Pancreas (tissue), 10 donors: ENCODE data around the gene OSER1. TPM values are rescaled to one million over a fixed set of nuclear protein-coding genes. Genes with fewer than 3 reads are reported as not detected.
"Not testable (repeated sequence)": the region's sequence is repeated elsewhere in the genome, so short reads cannot be mapped to it uniquely, and the experiment has no call there.

Experiments used
- ATAC-seq, 4 donors: fragments of 200-7000 bp; cut with Tn5 transposase; one replicate each; pipeline versions ENCODE4 v1.8.0 to v1.9.1; 2020; ENCODE audit warnings: mild to moderate bottlenecking in 4 of 4, moderate library complexity in 4 of 4
- DNase-seq, 6 donors: peaks; one replicate each; pipeline ENCODE4 v3.0.0-alpha.2; 2020
- FAIRE-seq: peaks from 2 replicates; lab custom pipeline; 2012; peaks lifted over from hg19 to GRCh38; lab: Jason Lieb, UNC
- H3K27ac ChIP-seq, 4 donors: fragments of 200-600 bp; sonication (generic); 1 replicate in 3 of 4; 2 replicates in 1 of 4; pipeline versions ENCODE4 v1.5.0 to v1.8.0; 2020
- H3K27me3 ChIP-seq, 4 donors: fragments of 200-600 bp; one replicate each; pipeline ENCODE4 v1.8.0; 2021
- H3K36me3 ChIP-seq, 3 donors: fragments of 200-600 bp; sonication (generic) in 1 of 3; one replicate each; pipeline versions ENCODE4 v1.5.0 to v1.8.0; 2020 to 2021
- H3K4me1 ChIP-seq, 3 donors: fragments of 200-600 bp; one replicate each; pipeline ENCODE4 v1.8.0; 2021
- H3K4me3 ChIP-seq, 4 donors: fragments of 200-600 bp; sonication (generic) in 2 of 4; one replicate each; pipeline versions ENCODE4 v1.5.0 to v1.8.0; 2020 to 2021
- H3K9me3 ChIP-seq, 4 donors: fragments of 200-600 bp; one replicate each; pipeline ENCODE4 v1.8.0; 2021
- WGBS, 2 donors: extraction: QIAGEN DNeasy Blood & Tissue Kit; methylation state at CpG; one replicate each; pipeline ENCODE4 v1.1.7; 2013; 5-methylcytosine and 5-hydroxymethylcytosine counted together
- intact Hi-C, 3 donors: fragments of 100-400 bp; cut with DNase I; formaldehyde crosslinking; loops; one replicate each; pipeline versions ENCODE4 v1.11.1 to v1.14.2; 2022
- polyA plus RNA-seq, 2 donors: library from polyadenylated mRNA; stranded (reverse); fragments of 200-250 nt; gene quantifications; one replicate each; pipeline ENCODE4 v1.2.3, GENCODE V29; 2013
- total RNA-seq, 6 donors: library from RNA; stranded (reverse); fragmentation: NEBNext Ultra II Directional in 4 of 6; extraction: Animal tissue kit (Norgen Biotek cat#: 25700) in 4 of 6; gene quantifications; one replicate each; pipeline versions ENCODE4 v1.2.1 to v1.2.4, GENCODE V29; 2021 to 2023
- TF ChIP-seq, protein P1 (sequence below), 4 donors: fragments of 200-600 bp; sonication (generic) in 3 of 4; IDR thresholded peaks; one replicate each; pipeline versions ENCODE4 v1.5.0 to v1.8.0; 2021; ENCODE audit warnings: antibody characterized with exemption in 4 of 4
- donor health status: healthy with polysubstance abuse.
- donor health status: DM: no; HTN: no; CAD: no; lungs with moderate emphysema.
- donor health status: DM: no; HTN: no; CAD: no.
- donor health status: control.
- donor health status: control.
- donor health status: Bipolar disorder and iron deficiency.
- donor health status: DM: yes; HTN: yes; CAD: no.
- donor health status: DM: no; HTN: no; CAD: no.
- donor health status: DM: no; HTN: no; CAD: no.
- donor health status: DM: yes; HTN: yes; CAD: no.

OSER1 gene
- total and polyA plus RNA-seq, 8 donors: 8.0 to 17.6 (median 11.1) TPM

DNA sequence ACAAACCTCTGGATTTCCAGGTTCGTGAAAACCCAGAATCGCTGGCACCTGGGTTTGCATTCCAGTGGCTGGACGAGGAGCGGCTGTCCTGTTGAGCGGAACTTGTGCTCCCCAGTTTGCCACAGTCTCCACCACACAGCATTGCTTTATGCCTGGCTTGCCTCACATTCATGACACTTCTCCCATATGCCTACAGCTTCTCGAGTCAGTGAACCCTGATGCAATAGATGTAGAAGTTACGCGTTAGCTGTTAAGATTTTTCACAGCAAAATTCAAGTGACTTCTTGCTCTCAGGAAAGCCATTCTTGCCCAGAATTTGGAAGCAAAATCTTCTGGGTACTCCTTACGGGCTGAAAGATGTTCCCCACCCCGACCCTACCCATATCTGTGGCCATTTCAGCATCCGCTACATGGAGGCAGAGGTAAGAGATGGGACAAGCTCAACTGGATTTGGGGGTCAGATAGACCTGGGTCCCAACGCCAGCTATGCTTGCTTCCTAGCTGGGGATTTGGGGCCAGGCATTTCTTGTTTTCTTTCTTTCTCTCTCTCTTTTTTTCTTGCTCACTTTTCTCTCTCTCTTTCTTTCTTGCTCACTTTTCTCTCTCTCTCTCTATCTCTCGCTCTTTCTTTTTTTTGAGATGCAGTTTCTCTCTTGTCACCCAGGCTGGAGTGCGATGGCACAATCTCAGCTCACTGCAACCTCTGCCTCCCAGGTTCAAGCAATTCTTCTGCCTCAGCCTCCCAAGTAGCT is 24.2 kb upstream of the OSER1 start:
- intact Hi-C loops: no loop called here
- 91 to 92% methylated on average over 14 of the region's 14 CpGs for WGBS, 2 donors
- FAIRE-seq: no peak

DNA sequence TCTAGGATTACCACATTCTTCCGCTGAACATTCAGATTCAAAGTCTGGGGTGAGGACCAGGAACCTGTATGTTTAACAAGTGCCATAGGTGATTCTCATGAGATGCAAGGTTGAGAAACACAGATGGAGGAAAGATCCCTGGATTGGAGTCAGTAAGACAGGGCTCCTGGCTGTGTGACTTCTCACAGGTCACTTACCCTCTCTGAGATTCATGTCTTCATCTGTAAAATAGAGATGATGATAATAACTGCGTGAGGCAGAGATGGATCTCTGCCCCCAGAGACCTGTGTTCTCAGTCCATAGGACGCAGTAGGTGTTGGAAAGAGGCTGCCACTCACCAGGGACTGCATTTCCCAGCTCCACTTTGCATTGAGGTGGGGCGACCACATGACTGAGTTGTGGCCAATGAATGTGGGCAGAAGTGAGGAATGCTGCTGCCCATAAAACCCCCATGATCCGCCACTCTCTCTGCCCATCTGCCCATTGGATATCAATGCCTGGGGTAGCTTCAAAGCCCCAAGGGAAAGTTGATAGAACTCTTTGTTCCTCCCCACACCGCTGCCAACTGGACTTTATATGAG is 23.0 kb upstream of the OSER1 start:
- Histone ChIP-seq H3K4me3 (no peak overlapping the region), H3K4me1 (no peaks in the 10 kb centered on the region), H3K36me3 (no peaks in the 10 kb centered on the region), H3K9me3 (no peaks in the 10 kb centered on the region), H3K27ac (no peak overlapping the region), H3K27me3 (no peaks in the 10 kb centered on the region)
- FAIRE-seq (no peak), DNase-seq (no peak), ATAC-seq (no peak)
- intact Hi-C loops: no loop called here
- TF ChIP-seq, protein P1, sequence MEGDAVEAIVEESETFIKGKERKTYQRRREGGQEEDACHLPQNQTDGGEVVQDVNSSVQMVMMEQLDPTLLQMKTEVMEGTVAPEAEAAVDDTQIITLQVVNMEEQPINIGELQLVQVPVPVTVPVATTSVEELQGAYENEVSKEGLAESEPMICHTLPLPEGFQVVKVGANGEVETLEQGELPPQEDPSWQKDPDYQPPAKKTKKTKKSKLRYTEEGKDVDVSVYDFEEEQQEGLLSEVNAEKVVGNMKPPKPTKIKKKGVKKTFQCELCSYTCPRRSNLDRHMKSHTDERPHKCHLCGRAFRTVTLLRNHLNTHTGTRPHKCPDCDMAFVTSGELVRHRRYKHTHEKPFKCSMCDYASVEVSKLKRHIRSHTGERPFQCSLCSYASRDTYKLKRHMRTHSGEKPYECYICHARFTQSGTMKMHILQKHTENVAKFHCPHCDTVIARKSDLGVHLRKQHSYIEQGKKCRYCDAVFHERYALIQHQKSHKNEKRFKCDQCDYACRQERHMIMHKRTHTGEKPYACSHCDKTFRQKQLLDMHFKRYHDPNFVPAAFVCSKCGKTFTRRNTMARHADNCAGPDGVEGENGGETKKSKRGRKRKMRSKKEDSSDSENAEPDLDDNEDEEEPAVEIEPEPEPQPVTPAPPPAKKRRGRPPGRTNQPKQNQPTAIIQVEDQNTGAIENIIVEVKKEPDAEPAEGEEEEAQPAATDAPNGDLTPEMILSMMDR (IDR thresholded peaks at IDR 0.05): no peak
- WGBS, 2 donors: 89 to 94% methylated on average over 6 of the region's 6 CpGs

More for the DNA sequence above, 24.2 kb upstream of the OSER1 start:
- Histone ChIP-seq H3K4me1 (no peaks in the 10 kb centered on the region), H3K4me3 (no peak overlapping the region), H3K9me3 (no peaks in the 10 kb centered on the region), H3K36me3 (no peaks in the 10 kb centered on the region), H3K27me3 (no peaks in the 10 kb centered on the region), H3K27ac (no peak overlapping the region)
- ATAC-seq (no peak), DNase-seq (no peak)
- TF ChIP-seq, protein P1 (IDR thresholded peaks at IDR 0.05): no peak

DNA sequence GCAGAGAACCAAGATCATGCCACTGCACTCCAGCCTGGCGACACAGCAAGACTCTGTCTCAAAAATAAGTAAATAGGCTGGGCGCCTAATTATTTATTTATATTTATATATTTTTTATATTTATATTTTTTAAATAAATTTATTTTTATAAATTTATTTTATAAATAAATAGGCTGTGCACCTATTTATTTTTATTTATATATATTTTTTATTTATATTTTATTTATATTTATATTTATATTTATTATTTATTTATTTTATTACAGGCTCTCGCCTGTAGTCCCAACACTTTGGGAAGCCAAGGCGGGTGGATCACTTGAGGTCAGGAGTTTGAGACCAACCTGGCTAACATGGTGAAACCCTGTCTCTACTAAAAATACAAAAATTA is 21.9 kb upstream of the OSER1 start:
- H3K36me3 ChIP-seq, ATAC-seq, H3K4me1 ChIP-seq, H3K27ac ChIP-seq, FAIRE-seq, H3K4me3 ChIP-seq, H3K9me3 ChIP-seq, H3K27me3 ChIP-seq, intact Hi-C loops, DNase-seq: not testable (repeated sequence)
- 95% methylated on average over 4 of the region's 4 CpGs for whole genome bisulfite sequencing, 2 donors

DNA sequence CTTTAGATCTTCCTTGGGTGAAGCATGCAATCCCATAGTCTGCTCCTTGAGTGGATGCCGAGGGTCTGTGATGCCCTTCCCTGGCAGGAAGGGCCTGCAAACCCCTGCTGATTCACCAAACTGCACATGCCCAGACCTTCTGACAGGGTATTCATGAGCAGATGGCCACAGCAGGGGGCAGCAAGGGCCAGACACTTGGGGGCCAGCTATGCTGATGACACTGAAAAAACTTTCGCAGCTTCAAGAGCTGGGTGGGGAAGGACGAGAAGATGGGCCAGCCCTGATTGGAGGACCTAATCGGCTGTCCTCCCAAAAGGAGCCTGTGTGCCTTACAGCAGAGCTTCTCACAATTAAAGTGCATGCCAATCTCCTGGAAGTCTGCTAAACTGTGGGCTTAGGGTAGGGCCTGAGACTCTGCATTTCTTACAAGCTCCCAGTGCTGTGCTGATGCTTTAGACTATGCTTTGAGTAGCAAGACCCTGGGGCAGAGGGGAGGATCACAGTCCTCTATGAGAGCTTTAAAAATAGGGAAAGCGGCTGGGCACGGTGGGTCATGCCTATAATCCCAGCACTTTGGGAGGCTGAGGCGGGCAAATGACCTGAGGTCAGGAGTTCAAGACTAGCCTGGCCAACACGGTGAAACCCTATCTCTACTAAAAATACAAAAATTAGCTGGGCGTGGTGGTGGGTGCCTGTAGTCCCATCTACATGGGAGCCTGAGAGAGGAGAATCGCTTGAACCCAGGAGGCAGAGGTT is 21.3 kb upstream of the OSER1 start:
- Histone ChIP-seq H3K27me3 (no peaks in the 10 kb centered on the region), H3K4me1 (no peaks in the 10 kb centered on the region), H3K27ac (no peak overlapping the region), H3K4me3 (no peak overlapping the region), H3K36me3 (no peaks in the 10 kb centered on the region), H3K9me3 (no peaks in the 10 kb centered on the region)
- TF ChIP-seq, protein P1 (IDR thresholded peaks at IDR 0.05): no peak
- no peak for DNase-seq
- intact Hi-C loops: no loop called here
- no peak for ATAC-seq
- FAIRE-seq: no peak
- 83 to 89% methylated on average over 10 of the region's 10 CpGs for WGBS, 2 donors

DNA sequence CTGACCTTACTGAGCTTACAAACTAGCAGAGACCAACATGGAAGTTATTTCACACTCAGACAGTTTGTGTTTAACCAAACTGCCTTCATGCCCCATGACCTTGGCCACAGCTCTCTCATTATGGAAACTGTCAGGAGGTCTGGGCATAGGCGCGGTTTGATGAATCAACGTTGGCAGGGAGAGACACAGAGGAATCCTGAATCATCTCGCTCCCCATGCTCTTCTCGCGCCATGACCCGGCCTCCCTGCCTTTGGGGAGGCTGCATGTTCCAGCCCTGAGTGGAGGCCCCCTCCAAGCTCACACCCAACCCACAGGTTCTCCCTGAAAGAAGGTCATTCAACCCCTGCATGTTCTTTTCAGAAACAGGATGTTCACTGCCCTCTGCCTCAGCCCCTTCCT is 20.6 kb upstream of the OSER1 start:
- TF ChIP-seq, protein P1 (IDR thresholded peaks at IDR 0.05): no peak
- no peak for DNase-seq
- Histone ChIP-seq H3K4me3 (no peak overlapping the region), H3K9me3 (no peaks in the 10 kb centered on the region), H3K4me1 (no peaks in the 10 kb centered on the region), H3K27ac (no peak overlapping the region), H3K27me3 (no peaks in the 10 kb centered on the region), H3K36me3 (no peaks in the 10 kb centered on the region)
- intact Hi-C loops: no loop called here
- FAIRE-seq: no peak
- ATAC-seq: no peak
- WGBS, 2 donors: 80 to 82% methylated on average over 7 of the region's 7 CpGs
